22Rv1 (cell line): ENCODE results near the gene SMO.
"Not testable (repeated sequence)": the region's sequence is repeated elsewhere in the genome, so short reads cannot be mapped to it uniquely, and the experiment has no call there.

Experiments used
- H3K27ac ChIP-seq: fragments of 450-650 bp; 2 replicates; pipeline ENCODE4 v1.5.1; 2017
- ZFX ChIP-seq: fragments of 450-650 bp; IDR thresholded peaks from 2 replicates; pipeline ENCODE4 v1.6.1; 2017; ENCODE audit warnings: antibody characterized with exemption, borderline replicate concordance
- TF ChIP-seq, protein P1 (sequence below): fragments of 450-650 bp; IDR thresholded peaks from 2 replicates; pipeline ENCODE4 v1.5.1; 2017; ENCODE audit warnings: mild to moderate bottlenecking

The SMO gene

DNA sequence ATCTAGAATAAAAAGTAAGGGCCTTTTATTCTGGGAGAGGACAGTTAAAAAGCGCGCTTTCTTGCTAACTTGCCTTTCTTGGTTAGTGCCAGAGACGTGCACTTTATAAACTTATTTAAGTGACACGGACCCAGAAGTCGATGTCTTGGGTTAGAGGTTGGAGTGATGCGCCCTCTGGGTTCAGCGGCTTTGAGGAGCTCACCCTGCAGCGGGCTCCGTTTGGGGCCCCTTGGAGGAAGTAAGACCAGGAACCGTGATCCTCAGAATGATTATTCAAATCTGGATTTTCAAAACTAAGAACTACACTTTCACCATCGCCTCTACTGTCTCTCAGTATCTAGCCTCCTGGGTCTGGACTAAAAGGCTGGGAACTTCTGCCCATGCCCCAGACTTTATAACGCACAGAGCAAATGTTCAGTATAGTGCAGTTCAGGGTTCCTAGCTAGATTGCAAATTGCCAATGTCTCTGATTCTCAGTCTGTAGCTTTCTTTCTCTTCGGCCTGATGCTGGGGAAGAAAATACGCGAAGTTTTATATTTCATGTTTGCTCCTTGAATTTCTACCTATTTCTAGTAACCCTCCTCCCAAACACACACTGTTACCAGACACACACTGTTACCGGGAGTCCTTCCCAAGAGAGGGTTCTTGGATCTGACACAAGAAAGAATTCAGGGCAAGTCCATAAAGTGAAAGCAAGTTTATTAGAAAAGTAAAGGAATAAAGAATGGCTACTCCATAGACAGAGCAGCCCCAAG lies 18.6 kb upstream of the SMO start:
- no peak overlapping the region for H3K27ac ChIP-seq
- TF ChIP-seq ZFX = no peak
- TF ChIP-seq, protein P1, sequence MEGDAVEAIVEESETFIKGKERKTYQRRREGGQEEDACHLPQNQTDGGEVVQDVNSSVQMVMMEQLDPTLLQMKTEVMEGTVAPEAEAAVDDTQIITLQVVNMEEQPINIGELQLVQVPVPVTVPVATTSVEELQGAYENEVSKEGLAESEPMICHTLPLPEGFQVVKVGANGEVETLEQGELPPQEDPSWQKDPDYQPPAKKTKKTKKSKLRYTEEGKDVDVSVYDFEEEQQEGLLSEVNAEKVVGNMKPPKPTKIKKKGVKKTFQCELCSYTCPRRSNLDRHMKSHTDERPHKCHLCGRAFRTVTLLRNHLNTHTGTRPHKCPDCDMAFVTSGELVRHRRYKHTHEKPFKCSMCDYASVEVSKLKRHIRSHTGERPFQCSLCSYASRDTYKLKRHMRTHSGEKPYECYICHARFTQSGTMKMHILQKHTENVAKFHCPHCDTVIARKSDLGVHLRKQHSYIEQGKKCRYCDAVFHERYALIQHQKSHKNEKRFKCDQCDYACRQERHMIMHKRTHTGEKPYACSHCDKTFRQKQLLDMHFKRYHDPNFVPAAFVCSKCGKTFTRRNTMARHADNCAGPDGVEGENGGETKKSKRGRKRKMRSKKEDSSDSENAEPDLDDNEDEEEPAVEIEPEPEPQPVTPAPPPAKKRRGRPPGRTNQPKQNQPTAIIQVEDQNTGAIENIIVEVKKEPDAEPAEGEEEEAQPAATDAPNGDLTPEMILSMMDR = no peak

DNA sequence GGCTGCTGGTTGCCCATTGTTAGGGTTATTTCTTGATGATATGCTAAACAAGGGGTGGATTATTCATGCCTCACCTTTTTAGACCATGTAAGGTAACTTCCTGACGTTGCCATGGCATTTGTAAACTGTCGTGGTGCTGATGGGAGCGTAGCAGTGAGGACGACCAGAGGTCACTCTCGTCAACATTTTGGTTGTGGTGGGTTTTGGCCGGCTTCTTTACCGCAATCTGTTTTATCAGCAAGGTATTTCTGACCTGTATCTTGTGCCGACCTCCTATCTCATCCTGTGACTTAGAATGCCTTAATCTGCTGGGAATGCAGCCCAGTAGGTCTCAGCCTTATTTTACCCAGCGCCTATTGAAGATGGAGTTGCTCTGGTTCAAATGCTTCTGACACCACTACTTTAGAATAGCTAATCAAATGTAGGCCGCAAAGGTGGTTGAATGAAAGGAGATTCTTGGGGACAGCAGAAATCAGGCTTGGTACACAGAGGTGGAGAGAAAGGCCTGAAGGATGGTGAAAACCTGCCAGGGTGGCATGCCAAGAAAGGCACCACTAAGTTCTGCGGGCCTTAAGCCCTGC lies 17.9 kb upstream of the SMO start:
- TF ChIP-seq, protein P1 = no peak
- TF ChIP-seq ZFX = no peak
- H3K27ac ChIP-seq = no peak overlapping the region

- H3K27ac ChIP-seq = not testable (repeated sequence)
Measured at GRCh38 chr7:129173861-129174260, 14.6 kb upstream of the SMO start.

DNA sequence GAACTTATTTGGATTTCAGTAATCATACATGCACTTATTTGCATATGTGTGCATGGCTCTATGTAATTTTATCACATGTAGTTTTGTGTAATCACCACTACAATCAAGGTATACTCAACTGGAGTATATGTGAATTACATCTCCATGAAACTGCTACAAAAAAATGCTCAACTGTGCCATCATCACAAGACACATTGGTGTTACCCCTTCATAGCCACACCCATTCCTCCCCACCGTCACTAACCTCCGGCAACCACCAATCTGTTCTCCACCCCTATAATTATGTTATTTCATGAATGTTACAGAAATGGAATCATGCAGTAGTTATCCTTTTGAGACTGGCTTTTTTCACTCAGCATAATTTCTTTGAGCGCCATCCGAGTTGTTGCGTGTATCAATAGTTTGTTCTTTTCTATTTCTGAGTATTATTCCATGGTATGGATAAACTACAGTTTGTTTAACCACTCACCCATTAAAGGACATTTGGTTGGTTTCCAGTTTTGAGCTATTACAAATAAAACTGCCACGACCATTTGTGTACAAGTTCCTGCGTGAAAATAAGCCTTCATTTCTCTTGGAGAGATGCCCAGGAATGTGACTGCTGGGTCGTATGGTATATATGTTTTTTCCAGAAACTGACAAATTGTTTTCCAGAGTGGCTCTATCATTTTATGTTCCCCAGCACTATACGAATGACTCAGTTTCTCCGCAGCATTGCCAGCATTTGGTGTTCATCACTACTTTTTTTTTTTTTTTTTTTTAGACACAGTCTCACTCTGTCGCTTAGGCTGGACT lies 11.3 kb upstream of the SMO start:
- no peak overlapping the region for H3K27ac ChIP-seq
- TF ChIP-seq, protein P1 = no peak
- no peak for TF ChIP-seq ZFX

DNA sequence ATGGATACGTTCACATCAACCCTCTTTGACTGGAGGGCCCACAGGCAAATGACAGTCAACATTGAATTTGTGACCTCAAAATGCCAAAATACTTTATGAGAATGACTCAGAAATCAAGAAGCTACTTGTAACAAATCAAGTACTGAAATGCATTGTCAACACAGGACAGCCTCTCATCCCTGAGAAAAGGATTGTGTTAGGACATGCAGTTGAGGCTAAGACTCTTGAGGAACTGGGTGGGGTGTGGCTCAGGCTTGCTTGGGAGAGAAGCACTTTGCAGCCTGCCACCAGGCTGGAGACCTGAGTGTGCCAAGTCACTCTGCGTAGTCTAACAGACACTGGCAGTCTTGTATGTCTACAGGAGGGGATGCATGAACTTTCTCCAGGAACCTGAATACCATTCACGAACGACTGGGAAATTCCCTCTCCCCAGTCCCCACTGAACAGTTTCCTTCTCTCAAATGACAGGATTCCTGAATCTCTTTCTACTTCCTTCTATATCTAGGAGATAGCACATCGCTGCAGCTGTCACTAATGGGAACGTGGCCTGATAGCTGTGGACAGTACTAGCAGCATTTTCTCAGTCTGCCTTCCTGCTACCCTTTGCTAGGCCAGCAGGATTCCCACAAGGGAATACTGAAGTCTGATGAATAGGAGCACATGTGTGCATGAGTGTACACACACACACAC lies 3.3 kb upstream of the SMO start:
- no peak overlapping the region for H3K27ac ChIP-seq
- TF ChIP-seq ZFX = no peak
- TF ChIP-seq, protein P1 = no peak

DNA sequence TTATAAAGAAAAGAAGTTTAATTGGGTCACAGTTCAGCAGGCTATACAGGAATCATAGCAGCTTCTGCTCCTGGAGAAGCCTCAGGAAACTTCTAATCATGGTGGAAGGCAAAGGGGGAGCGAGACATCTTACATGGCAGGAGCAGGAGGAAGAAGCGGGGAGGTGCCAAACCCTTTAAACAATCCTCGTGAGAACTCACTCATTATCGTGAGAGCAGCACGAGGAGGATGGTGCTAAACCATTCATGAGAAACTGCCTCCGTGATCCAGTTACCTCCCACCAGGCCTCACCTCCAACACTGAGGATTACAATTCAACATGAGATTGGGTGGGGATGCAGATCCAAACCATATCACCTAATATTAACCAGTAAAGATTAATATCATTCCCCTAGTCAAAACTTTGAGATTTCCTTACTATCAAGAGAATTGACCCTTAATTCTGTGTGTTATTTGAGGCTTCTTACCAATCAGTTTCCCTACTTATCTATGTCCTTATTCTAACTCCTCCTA lies 1.6 kb upstream of the SMO start:
- no peak for TF ChIP-seq ZFX
- TF ChIP-seq, protein P1 = no peak
- H3K27ac ChIP-seq = no peak overlapping the region

GRCh38 chr7:129187681-129188371 lies 607 bp upstream of the SMO start:
- no peak overlapping the region for H3K27ac ChIP-seq

More at GRCh38 chr7:129187681-129188371, 607 bp upstream of the SMO start:
- TF ChIP-seq ZFX = no peak
- TF ChIP-seq, protein P1 = no peak
